ENCODE results near the gene PRR23E. TPM values are rescaled to one million over a fixed set of nuclear protein-coding genes. Genes with fewer than 3 reads are reported as not detected.

The PRR23E gene
- total and polyA plus RNA-seq, 2 experiments from 2014 or later: not detected

DNA sequence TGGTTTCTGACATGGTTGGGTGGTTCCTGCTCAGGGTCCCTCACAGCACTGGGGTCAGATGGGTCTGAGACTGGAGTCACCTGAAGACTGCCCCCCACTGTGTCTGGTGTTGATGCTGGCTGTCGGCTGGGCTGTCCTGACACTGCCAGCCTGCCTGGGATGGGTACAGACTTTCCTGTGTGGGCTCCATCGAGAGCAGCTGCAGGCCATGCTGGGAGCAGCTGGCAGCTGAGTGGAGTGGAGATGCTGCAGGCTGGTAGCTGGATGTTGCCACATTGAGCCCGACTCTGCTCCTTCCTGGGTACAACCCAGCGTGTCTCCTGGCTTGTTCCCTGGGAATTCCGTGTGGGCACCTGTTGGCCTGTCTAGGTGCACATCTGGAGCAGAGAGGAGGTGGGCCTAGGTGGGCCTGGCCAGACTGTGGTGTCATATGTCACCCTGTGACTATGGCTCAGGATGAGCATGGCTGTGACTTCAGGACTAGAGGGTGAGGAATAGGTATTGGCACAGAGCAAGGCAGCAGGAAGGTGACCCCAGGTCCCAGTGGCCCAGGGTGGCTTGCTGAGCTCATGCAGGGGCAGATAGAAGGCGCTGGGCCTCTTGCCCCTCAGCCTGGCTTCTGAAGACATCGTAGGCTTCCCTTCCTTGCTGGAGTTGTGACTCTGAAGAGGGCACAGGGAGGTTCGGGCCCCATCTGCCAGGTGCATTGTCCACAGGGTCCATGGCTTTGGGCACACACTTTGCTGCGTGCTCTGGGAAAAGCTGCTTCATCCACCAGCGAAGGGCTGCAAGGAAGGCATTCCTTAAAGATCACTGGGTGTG is 40.0 kb upstream of the PRR23E start:
- Mint-ChIP-seq H3K27ac (no peak overlapping the region), H3K9me3 (no peaks in the 10 kb centered on the region), H3K36me3 (ENCODE audit: low read depth) (no peaks in the 10 kb centered on the region), H3K4me1 (peaks cover 5% of the 10 kb centered on the region; the same call in 2 of the 3 replicates), H3K27me3 (ENCODE audit: insufficient read depth, low read depth, poor library complexity) (peaks cover 3% of the 10 kb centered on the region), H3K4me3 (no peak overlapping the region)
- Histone ChIP-seq H3K4me1 (ENCODE audit: insufficient read depth) (no peaks in the 10 kb centered on the region), H3K27me3 (ENCODE audit: insufficient read depth) (no peaks in the 10 kb centered on the region), H3K27ac (ENCODE audit: low read depth) (no peak overlapping the region), H3K4me2 (no peak overlapping the region), H3K79me2 (replicated peaks; ENCODE audit: insufficient read depth) (no peaks in the 10 kb centered on the region), H3F3A (replicated peaks; ENCODE audit: low read depth) (no peaks in the 10 kb centered on the region), H3K36me3 (ENCODE audit: insufficient read depth) (no peaks in the 10 kb centered on the region), H3K4me3 (no peak overlapping the region), H2AFZ (no peak overlapping the region), H4K20me1 (replicated peaks; ENCODE audit: insufficient read depth) (no peaks in the 10 kb centered on the region), H3K9me2 (ENCODE audit: insufficient read depth) (no peaks in the 10 kb centered on the region; the same call in 1 of the 2 replicates)
- ATAC-seq (no peak), DNase-seq (ENCODE audit: low spot score) (no peak)
- TF ChIP-seq, protein P1, sequence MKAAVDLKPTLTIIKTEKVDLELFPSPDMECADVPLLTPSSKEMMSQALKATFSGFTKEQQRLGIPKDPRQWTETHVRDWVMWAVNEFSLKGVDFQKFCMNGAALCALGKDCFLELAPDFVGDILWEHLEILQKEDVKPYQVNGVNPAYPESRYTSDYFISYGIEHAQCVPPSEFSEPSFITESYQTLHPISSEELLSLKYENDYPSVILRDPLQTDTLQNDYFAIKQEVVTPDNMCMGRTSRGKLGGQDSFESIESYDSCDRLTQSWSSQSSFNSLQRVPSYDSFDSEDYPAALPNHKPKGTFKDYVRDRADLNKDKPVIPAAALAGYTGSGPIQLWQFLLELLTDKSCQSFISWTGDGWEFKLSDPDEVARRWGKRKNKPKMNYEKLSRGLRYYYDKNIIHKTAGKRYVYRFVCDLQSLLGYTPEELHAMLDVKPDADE (IDR thresholded peaks at IDR 0.05): no peak
- TF ChIP-seq NANOG (IDR thresholded peaks at IDR 0.05; ENCODE audit: borderline replicate concordance): no peak
- TF ChIP-seq JUNB (IDR thresholded peaks at IDR 0.05; ENCODE audit: unreplicated experiment): no peak
- TF ChIP-seq, protein P2, sequence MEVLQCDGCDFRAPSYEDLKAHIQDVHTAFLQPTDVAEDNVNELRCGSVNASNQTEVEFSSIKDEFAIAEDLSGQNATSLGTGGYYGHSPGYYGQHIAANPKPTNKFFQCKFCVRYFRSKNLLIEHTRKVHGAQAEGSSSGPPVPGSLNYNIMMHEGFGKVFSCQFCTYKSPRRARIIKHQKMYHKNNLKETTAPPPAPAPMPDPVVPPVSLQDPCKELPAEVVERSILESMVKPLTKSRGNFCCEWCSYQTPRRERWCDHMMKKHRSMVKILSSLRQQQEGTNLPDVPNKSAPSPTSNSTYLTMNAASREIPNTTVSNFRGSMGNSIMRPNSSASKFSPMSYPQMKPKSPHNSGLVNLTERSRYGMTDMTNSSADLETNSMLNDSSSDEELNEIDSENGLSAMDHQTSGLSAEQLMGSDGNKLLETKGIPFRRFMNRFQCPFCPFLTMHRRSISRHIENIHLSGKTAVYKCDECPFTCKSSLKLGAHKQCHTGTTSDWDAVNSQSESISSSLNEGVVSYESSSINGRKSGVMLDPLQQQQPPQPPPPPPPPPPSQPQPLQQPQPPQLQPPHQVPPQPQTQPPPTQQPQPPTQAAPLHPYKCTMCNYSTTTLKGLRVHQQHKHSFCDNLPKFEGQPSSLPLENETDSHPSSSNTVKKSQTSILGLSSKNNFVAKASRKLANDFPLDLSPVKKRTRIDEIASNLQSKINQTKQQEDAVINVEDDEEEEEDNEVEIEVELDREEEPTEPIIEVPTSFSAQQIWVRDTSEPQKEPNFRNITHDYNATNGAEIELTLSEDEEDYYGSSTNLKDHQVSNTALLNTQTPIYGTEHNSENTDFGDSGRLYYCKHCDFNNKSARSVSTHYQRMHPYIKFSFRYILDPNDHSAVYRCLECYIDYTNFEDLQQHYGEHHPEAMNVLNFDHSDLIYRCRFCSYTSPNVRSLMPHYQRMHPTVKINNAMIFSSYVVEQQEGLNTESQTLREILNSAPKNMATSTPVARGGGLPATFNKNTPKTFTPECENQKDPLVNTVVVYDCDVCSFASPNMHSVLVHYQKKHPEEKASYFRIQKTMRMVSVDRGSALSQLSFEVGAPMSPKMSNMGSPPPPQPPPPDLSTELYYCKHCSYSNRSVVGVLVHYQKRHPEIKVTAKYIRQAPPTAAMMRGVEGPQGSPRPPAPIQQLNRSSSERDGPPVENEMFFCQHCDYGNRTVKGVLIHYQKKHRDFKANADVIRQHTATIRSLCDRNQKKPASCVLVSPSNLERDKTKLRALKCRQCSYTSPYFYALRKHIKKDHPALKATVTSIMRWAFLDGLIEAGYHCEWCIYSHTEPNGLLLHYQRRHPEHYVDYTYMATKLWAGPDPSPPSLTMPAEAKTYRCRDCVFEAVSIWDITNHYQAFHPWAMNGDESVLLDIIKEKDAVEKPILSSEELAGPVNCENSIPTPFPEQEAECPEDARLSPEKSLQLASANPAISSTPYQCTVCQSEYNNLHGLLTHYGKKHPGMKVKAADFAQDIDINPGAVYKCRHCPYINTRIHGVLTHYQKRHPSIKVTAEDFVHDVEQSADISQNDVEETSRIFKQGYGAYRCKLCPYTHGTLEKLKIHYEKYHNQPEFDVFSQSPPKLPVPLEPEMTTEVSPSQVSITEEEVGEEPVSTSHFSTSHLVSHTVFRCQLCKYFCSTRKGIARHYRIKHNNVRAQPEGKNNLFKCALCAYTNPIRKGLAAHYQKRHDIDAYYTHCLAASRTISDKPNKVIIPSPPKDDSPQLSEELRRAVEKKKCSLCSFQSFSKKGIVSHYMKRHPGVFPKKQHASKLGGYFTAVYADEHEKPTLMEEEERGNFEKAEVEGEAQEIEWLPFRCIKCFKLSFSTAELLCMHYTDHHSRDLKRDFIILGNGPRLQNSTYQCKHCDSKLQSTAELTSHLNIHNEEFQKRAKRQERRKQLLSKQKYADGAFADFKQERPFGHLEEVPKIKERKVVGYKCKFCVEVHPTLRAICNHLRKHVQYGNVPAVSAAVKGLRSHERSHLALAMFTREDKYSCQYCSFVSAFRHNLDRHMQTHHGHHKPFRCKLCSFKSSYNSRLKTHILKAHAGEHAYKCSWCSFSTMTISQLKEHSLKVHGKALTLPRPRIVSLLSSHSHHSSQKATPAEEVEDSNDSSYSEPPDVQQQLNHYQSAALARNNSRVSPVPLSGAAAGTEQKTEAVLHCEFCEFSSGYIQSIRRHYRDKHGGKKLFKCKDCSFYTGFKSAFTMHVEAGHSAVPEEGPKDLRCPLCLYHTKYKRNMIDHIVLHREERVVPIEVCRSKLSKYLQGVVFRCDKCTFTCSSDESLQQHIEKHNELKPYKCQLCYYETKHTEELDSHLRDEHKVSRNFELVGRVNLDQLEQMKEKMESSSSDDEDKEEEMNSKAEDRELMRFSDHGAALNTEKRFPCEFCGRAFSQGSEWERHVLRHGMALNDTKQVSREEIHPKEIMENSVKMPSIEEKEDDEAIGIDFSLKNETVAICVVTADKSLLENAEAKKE (CRISPR knock-in tag; IDR thresholded peaks at IDR 0.05): no peak
- TF ChIP-seq, protein P3, sequence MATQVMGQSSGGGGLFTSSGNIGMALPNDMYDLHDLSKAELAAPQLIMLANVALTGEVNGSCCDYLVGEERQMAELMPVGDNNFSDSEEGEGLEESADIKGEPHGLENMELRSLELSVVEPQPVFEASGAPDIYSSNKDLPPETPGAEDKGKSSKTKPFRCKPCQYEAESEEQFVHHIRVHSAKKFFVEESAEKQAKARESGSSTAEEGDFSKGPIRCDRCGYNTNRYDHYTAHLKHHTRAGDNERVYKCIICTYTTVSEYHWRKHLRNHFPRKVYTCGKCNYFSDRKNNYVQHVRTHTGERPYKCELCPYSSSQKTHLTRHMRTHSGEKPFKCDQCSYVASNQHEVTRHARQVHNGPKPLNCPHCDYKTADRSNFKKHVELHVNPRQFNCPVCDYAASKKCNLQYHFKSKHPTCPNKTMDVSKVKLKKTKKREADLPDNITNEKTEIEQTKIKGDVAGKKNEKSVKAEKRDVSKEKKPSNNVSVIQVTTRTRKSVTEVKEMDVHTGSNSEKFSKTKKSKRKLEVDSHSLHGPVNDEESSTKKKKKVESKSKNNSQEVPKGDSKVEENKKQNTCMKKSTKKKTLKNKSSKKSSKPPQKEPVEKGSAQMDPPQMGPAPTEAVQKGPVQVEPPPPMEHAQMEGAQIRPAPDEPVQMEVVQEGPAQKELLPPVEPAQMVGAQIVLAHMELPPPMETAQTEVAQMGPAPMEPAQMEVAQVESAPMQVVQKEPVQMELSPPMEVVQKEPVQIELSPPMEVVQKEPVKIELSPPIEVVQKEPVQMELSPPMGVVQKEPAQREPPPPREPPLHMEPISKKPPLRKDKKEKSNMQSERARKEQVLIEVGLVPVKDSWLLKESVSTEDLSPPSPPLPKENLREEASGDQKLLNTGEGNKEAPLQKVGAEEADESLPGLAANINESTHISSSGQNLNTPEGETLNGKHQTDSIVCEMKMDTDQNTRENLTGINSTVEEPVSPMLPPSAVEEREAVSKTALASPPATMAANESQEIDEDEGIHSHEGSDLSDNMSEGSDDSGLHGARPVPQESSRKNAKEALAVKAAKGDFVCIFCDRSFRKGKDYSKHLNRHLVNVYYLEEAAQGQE (IDR thresholded peaks at IDR 0.05; ENCODE audit: unreplicated experiment): no peak
- TF ChIP-seq ZNF331 (CRISPR knock-in tag; IDR thresholded peaks at IDR 0.05; ENCODE audit: low read depth): no peak
- TF ChIP-seq, protein P4, sequence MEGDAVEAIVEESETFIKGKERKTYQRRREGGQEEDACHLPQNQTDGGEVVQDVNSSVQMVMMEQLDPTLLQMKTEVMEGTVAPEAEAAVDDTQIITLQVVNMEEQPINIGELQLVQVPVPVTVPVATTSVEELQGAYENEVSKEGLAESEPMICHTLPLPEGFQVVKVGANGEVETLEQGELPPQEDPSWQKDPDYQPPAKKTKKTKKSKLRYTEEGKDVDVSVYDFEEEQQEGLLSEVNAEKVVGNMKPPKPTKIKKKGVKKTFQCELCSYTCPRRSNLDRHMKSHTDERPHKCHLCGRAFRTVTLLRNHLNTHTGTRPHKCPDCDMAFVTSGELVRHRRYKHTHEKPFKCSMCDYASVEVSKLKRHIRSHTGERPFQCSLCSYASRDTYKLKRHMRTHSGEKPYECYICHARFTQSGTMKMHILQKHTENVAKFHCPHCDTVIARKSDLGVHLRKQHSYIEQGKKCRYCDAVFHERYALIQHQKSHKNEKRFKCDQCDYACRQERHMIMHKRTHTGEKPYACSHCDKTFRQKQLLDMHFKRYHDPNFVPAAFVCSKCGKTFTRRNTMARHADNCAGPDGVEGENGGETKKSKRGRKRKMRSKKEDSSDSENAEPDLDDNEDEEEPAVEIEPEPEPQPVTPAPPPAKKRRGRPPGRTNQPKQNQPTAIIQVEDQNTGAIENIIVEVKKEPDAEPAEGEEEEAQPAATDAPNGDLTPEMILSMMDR (conservative IDR thresholded peaks at IDR 0.05; ENCODE audit: low read depth in 2 of 2): no peak
- TF ChIP-seq POLR2AphosphoS5 (IDR thresholded peaks at IDR 0.05; ENCODE audit: low read depth): no peak

Data from GM23338 (cell line).